Mesendoderm (in vitro differentiated cells): Measurements from ENCODE around the gene COL19A1. TPM values are rescaled to one million over a fixed set of nuclear protein-coding genes. Genes with fewer than 3 reads are reported as not detected.

ENCODE experiments used
- small RNA-seq: library from polyadenylated mRNA; stranded (forward); fragments of <200 nt; extraction: miRNeasy Mini kit (QIAGEN cat#:217004); gene quantifications from one replicate; pipeline ENCODE3, GENCODE V24; 2013; ENCODE audit not compliant: insufficient read depth

Gene COL19A1

Small RNAs within 50 kb of the gene (small RNA-seq; reads per million reads assigned to genes)
- gene RPL37P15 = not detected
